Body of pancreas (tissue), 4 donors: ENCODE results near the gene MAD2L2. TPM values are rescaled to one million over a fixed set of nuclear protein-coding genes. Genes with fewer than 3 reads are reported as not detected.
A peak's percentile ranks its signal among the peaks of the same experiment; 100 is the strongest.

Experiments used
- ATAC-seq: fragments of 150-250 bp; one replicate; pipeline ENCODE4 v1.9.1; 2016
- DNase-seq, 4 donors: peaks; one replicate each; pipeline ENCODE4 v3.0.0-alpha.2; 2019
- H3K27ac ChIP-seq, 4 donors: fragments of 200-600 bp; sonication (generic); 1 replicate in 3 of 4; 2 replicates in 1 of 4; pipeline versions ENCODE4 v1.5.1 to v1.6.1; 2016 to 2019; ENCODE audit warnings: mild to moderate bottlenecking in 1 of 4, mixed read lengths in 1 of 4, moderate library complexity in 1 of 4
- H3K27me3 ChIP-seq, 2 donors: fragments of 200-600 bp; sonication (generic); one replicate each; pipeline ENCODE4 v1.6.0; 2016; ENCODE audit warnings: mild to moderate bottlenecking in 1 of 2
- H3K36me3 ChIP-seq, 2 donors: fragments of 200-600 bp; sonication (generic); replicated peaks in 1 of 2; 2 replicates each; pipeline ENCODE4 v1.5.1; 2016; ENCODE audit warnings: low read depth in 2 of 2; ENCODE audit not compliant: insufficient read depth in 1 of 2
- H3K4me1 ChIP-seq: fragments of 200-600 bp; sonication (generic); one replicate; pipeline ENCODE4 v1.6.0; 2016
- H3K4me3 ChIP-seq, 2 donors: fragments of 200-600 bp; sonication (generic); 1 replicate in 1 of 2; 2 replicates in 1 of 2; pipeline ENCODE4 v1.5.1; 2016 to 2019
- H3K9me3 ChIP-seq, 3 donors: fragments of 200-600 bp; sonication (generic); 1 replicate in 2 of 3; 2 replicates in 1 of 3; pipeline ENCODE4 v1.5.1; 2016
- CTCF ChIP-seq, 7 experiments: fragments of 450-650 bp in 4 of 7; fragments of 200-600 bp in 3 of 7; sonication (generic) in 3 of 7; IDR thresholded peaks; one replicate each; pipeline ENCODE4 v1.5.1; 2016 to 2019; ENCODE audit warnings: antibody characterized with exemption in 7 of 7
- POLR2A ChIP-seq, 3 donors: fragments of 450-650 bp; IDR thresholded peaks; one replicate each; pipeline ENCODE4 v1.6.1; 2016; ENCODE audit warnings: antibody characterized with exemption in 3 of 3, mild to moderate bottlenecking in 2 of 3
- WGBS, 2 donors: methylation state at CpG; one replicate each; pipeline ENCODE4 v1.1.5; 2017; 5-methylcytosine and 5-hydroxymethylcytosine counted together
- intact Hi-C: fragments of 100-400 bp; cut with DNase I; formaldehyde crosslinking; loops from one replicate; pipeline ENCODE4 v1.15.1; 2023
- total RNA-seq, 2 donors: library from RNA; depleted of rRNA; stranded (reverse); fragments of >200 nt; gene quantifications; one replicate each; pipeline ENCODE4 v1.1.0, GENCODE V29; 2016

Gene MAD2L2
- total RNA-seq, 2 donors from 2014 or later = 6.9 to 31.6 TPM

GRCh38 chr1:11682799-11683198 lies 1.9 kb upstream of the MAD2L2 start:
- peaks cover 10% of the 10 kb centered on the region for H3K4me1 ChIP-seq
- no peaks in the 10 kb centered on the region for H3K36me3 ChIP-seq
- H3K27ac ChIP-seq = no peak overlapping the region
- ATAC-seq (no peak), DNase-seq (no peak)
- no peaks in the 10 kb centered on the region for H3K9me3 ChIP-seq
- intact Hi-C loops = no loop called here
- no peaks in the 10 kb centered on the region for H3K27me3 ChIP-seq
- no peak for TF ChIP-seq POLR2A (IDR thresholded peaks at IDR 0.05)
- TF ChIP-seq CTCF (IDR thresholded peaks at IDR 0.05) = no peak
- whole genome bisulfite sequencing, 2 donors = 31 to 88% methylated on average over 1 of the region's 1 CpG
- H3K4me3 ChIP-seq = no peak overlapping the region

DNA sequence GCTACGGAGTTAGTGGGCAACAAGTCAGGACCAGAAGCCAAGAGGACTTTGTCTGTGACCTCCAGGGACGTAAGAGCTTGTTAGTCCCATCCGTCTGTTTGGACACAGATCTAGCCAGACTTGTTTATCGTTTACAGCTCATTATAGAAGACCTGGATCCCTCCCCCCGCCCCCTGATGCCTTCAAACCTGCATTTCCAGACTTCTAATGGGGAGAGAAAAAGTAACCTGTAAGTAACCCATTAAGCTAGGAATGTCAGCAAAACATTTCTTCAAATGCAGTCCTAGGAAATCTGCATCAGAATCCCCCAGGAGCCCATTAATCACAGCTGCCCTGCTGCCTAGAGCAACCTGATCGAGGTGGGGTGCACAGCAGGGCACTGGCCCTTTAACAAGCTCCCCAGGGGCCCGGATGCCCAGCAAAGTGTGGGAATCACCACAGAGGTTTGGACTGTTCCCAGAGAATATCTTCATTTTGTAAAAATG lies 1.4 kb upstream of the MAD2L2 start:
- no peaks in the 10 kb centered on the region for H3K27me3 ChIP-seq
- H3K4me1 ChIP-seq = peaks cover 10% of the 10 kb centered on the region
- no peak overlapping the region for H3K4me3 ChIP-seq
- no peak overlapping the region for H3K27ac ChIP-seq
- 25 to 42% methylated on average over 7 of the region's 7 CpGs for WGBS, 2 donors
- no peak for DNase-seq
- no peaks in the 10 kb centered on the region for H3K9me3 ChIP-seq
- intact Hi-C loops = no loop called here
- no peaks in the 10 kb centered on the region for H3K36me3 ChIP-seq
- ATAC-seq = no peak
- TF ChIP-seq CTCF (IDR thresholded peaks at IDR 0.05) (no peak), POLR2A (IDR thresholded peaks at IDR 0.05) (no peak)

DNA sequence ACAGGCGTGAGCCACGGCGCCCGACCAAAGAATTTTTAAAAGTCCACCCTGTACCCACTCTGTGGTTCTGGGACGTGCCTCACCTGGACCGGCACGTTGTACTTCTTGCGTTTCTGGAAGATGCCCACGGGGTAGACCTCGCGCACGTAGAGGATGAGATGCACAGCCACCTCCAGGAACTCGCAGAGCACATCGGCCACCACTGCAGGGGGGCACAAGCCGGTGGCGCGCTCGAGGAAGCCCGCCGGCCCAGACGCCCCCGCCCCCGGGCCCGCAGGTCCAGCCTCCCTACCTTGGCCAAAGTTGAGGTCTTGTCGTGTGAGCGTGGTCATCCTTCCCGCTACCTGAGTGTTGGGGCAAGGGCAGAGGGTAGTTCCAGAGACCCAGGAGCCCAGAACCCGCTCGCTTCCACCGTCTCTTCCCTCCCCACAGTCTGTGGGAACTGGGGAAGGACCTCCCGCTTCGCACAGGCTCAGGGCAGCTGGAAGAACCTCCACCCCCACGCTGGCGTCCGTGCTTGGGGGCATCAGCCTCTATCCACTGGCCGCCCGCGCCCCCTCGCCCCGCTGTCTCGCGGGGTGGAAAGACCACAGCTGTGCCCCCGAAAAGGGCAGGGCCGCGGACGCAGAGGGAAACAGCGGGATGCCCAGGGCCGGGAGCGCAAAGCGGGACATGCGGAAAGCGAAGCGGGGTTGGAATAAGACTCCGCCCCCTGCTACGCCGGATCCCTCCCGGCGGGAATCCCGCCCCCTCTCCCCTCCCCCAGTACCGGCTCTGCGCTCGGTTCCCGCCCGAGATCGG lies 478 bp downstream of the MAD2L2 start:
- Histone ChIP-seq H3K4me3 (peak overlapping the region; percentile 75 to 86), H3K36me3 (peaks cover 0 to 2% of the 10 kb centered on the region in 2 donors), H3K9me3 (no peaks in the 10 kb centered on the region), H3K27me3 (no peaks in the 10 kb centered on the region), H3K27ac (peak overlapping the region; percentile 55 to 85 (median 67)), H3K4me1 (peaks cover 10% of the 10 kb centered on the region)
- TF ChIP-seq POLR2A (IDR thresholded peaks at IDR 0.05) (no peak), CTCF (IDR thresholded peaks at IDR 0.05) (no peak)
- DNase-seq (peak in 1 of 4 donors; percentile 29), ATAC-seq (peak; percentile 30)
- intact Hi-C loops = no loop called here
- WGBS, 2 donors = 9 to 35% methylated on average over 14 to 55 of the region's 65 CpGs

DNA sequence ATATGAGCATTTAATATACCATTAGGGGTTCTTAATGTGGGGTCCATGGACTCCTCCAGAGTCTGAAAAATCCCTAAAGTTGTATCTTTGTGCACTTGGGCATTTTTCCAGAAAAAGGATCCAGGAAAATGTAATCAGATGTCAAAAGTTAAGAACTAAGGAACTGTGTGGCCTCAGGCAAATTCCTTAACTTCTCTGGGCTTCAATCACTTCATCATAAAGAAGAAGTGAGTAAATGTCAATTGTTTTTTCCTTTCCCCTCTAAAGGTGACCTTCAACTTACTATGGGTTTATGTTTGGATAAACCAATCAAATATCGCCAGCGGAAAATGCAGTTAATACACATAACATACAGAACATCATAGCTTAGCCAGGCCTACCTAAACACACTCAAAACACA lies 2.5 kb downstream of the MAD2L2 start:
- Histone ChIP-seq H3K4me3 (no peak overlapping the region), H3K9me3 (no peaks in the 10 kb centered on the region), H3K36me3 (peaks cover 0 to 5% of the 10 kb centered on the region in 2 donors), H3K27me3 (no peaks in the 10 kb centered on the region), H3K4me1 (peaks cover 10% of the 10 kb centered on the region), H3K27ac (no peak overlapping the region)
- DNase-seq = no peak
- TF ChIP-seq CTCF (IDR thresholded peaks at IDR 0.05) (no peak), POLR2A (IDR thresholded peaks at IDR 0.05) (no peak)
- no peak for ATAC-seq
- 97 to 98% methylated on average over 2 of the region's 2 CpGs for WGBS, 2 donors
- intact Hi-C loops = no loop called here
